Caco-2 (cell line): ENCODE measurements around the gene ATXN7. TPM values are rescaled to one million over a fixed set of nuclear protein-coding genes. Genes with fewer than 3 reads are reported as not detected.

Source experiments
- BruUV-seq: library from RNA; stranded (reverse); fragments of 400-500 nt; replicated peaks from 2 replicates; lab custom pipeline; 2021; lab: Mats Ljungman, UMichigan
- CTCF ChIA-PET: fragments of 300-600 bp; sonication (Branson Sonifier 250); formaldehyde crosslinking; loops from one replicate; lab custom pipeline; 2022; ENCODE audit warnings: antibody characterized with exemption; lab: Charles Lee
- POLR2A ChIA-PET: fragments of 300-600 bp; sonication (Branson Sonifier 250); formaldehyde crosslinking; loops from one replicate; lab custom pipeline; 2022; ENCODE audit warnings: antibody characterized with exemption; lab: Charles Lee
- DNase-seq, 2 experiments: peaks; one replicate each; pipeline versions ENCODE4 v3.0.0 to v3.0.0-alpha.2; 2020 to 2022
- H3K27me3 ChIP-seq: replicated peaks from 2 replicates; pipeline ENCODE4 v1.6.0; 2011; ENCODE audit warnings: low read length; ENCODE audit not compliant: control insufficient read depth, insufficient read depth
- H3K36me3 ChIP-seq: 2 replicates; pipeline ENCODE4 v1.5.1; 2011; ENCODE audit warnings: low read length; ENCODE audit not compliant: control insufficient read depth, insufficient read depth
- H3K4me1 ChIP-seq: fragments of 250-450 bp; sonication (Bioruptor Pico); 2 replicates; pipeline ENCODE4 v1.5.1; 2020; ENCODE audit warnings: mild to moderate bottlenecking
- H3K4me3 ChIP-seq: 2 replicates; pipeline ENCODE4 v1.5.1; 2011; ENCODE audit warnings: low read depth, mild to moderate bottlenecking, control low read depth, low read length
- H3K9me3 ChIP-seq: fragments of 250-450 bp; sonication (Bioruptor Pico); 2 replicates; pipeline ENCODE4 v1.5.1; 2020; ENCODE audit warnings: mild to moderate bottlenecking, moderate library complexity
- H3K27ac Mint-ChIP-seq: one replicate; pipeline ENCODE4 v1.8.0; 2022; ENCODE audit warnings: mixed read lengths; ENCODE audit not compliant: unreplicated experiment
- H3K27me3 Mint-ChIP-seq: one replicate; pipeline ENCODE4 v1.8.0; 2022; ENCODE audit warnings: mixed read lengths; ENCODE audit not compliant: insufficient read depth, unreplicated experiment
- H3K36me3 Mint-ChIP-seq: one replicate; pipeline ENCODE4 v1.8.0; 2022; ENCODE audit warnings: mild to moderate bottlenecking, mixed read lengths; ENCODE audit not compliant: insufficient read depth, unreplicated experiment
- H3K4me1 Mint-ChIP-seq: one replicate; pipeline ENCODE4 v1.8.0; 2022; ENCODE audit warnings: low read depth, mixed read lengths; ENCODE audit not compliant: unreplicated experiment
- H3K4me3 Mint-ChIP-seq: one replicate; pipeline ENCODE4 v1.8.0; 2022; ENCODE audit warnings: mild to moderate bottlenecking, moderate library complexity, mixed read lengths; ENCODE audit not compliant: unreplicated experiment
- H3K9me3 Mint-ChIP-seq: one replicate; pipeline ENCODE4 v1.8.0; 2022; ENCODE audit warnings: mixed read lengths; ENCODE audit not compliant: unreplicated experiment
- CTCF ChIP-seq, 2 experiments: fragments of 200-600 bp in 1 of 2; IDR thresholded peaks; 1 replicate in 1 of 2; 2 replicates in 1 of 2; pipeline versions ENCODE4 v1.5.1 to v1.8.0; 2011 to 2022; ENCODE audit warnings: antibody characterized with exemption in 1 of 2, control low read depth in 1 of 2, inconsistent platforms in 1 of 2, low read depth in 1 of 2, low read length in 1 of 2, mild to moderate bottlenecking in 1 of 2, moderate library complexity in 1 of 2; ENCODE audit not compliant: insufficient read depth in 1 of 2, severe bottlenecking in 1 of 2, unreplicated experiment in 1 of 2
- intact Hi-C: fragments of 100-400 bp; cut with micrococcal nuclease; formaldehyde crosslinking; loops from one replicate; pipeline ENCODE4 v1.10.0; 2022; ENCODE audit not compliant: unreplicated experiment
- total RNA-seq: library from RNA; stranded (reverse); gene quantifications from 2 replicates; pipeline ENCODE4 v1.2.3, GENCODE V29; 2022

Gene ATXN7
- total RNA-seq, 1 experiment from 2014 or later, result 22.5 TPM

- no peak overlapping the region for H3K4me3 ChIP-seq
- H3K9me3 ChIP-seq, result no peaks in the 10 kb centered on the region
- no peak for TF ChIP-seq CTCF (IDR thresholded peaks at IDR 0.05; ENCODE audit: insufficient read depth in 1 of 2, low read depth in 1 of 2, low read length in 1 of 2, severe bottlenecking in 1 of 2, unreplicated experiment in 1 of 2)
- H3K4me3 Mint-ChIP-seq, result no peak overlapping the region
- H3K9me3 Mint-ChIP-seq, result no peaks in the 10 kb centered on the region
- DNase-seq, result no peak
- CTCF ChIA-PET, result no interaction called here
- H3K27me3 Mint-ChIP-seq, result no peaks in the 10 kb centered on the region
- H3K4me1 Mint-ChIP-seq, result peaks cover 17% of the 10 kb centered on the region
- no peaks in the 10 kb centered on the region for H3K36me3 Mint-ChIP-seq
- H3K27ac Mint-ChIP-seq, result no peak overlapping the region
- intact Hi-C loops, result no loop called here
- POLR2A ChIA-PET, result no interaction called here
- H3K36me3 ChIP-seq, result no peaks in the 10 kb centered on the region
- BruUV-seq, result no TSS peak
- no peaks in the 10 kb centered on the region for H3K27me3 ChIP-seq
- H3K4me1 ChIP-seq, result peaks cover 22% of the 10 kb centered on the region
Observed at GRCh38 chr3:63932509-63933212, 69.0 kb downstream of the ATXN7 start.

- H3K9me3 Mint-ChIP-seq, result no peaks in the 10 kb centered on the region
- peaks cover 25% of the 10 kb centered on the region for H3K4me1 Mint-ChIP-seq
- no peak overlapping the region for H3K4me3 Mint-ChIP-seq
Observed at GRCh38 chr3:63933459-63933858, 69.8 kb downstream of the ATXN7 start.

More at GRCh38 chr3:63933459-63933858, 69.8 kb downstream of the ATXN7 start:
- DNase-seq, result no peak
- TF ChIP-seq CTCF (IDR thresholded peaks at IDR 0.05; ENCODE audit: insufficient read depth in 1 of 2, low read depth in 1 of 2, low read length in 1 of 2, severe bottlenecking in 1 of 2, unreplicated experiment in 1 of 2), result no peak
- POLR2A ChIA-PET, result no interaction called here
- Histone ChIP-seq H3K36me3 (no peaks in the 10 kb centered on the region), H3K4me1 (peaks cover 30% of the 10 kb centered on the region), H3K9me3 (no peaks in the 10 kb centered on the region), H3K4me3 (no peak overlapping the region), H3K27me3 (no peaks in the 10 kb centered on the region)
- intact Hi-C loops, result no loop called here
- Mint-ChIP-seq H3K27me3 (no peaks in the 10 kb centered on the region), H3K27ac (no peak overlapping the region), H3K36me3 (no peaks in the 10 kb centered on the region)
- no TSS peak for BruUV-seq
- CTCF ChIA-PET, result no interaction called here
